HG03108 (cell line): ENCODE measurements around the gene TRIM29.

Experiments used
- ATAC-seq: cut with Tn5 transposase; IDR thresholded peaks from one replicate; pipeline ENCODE4 v1.9.1; 2021; ENCODE audit warnings: moderate library complexity; ENCODE audit not compliant: unreplicated experiment

The TRIM29 gene

GRCh38 chr11:120124355-120124754 is 13.6 kb downstream of the TRIM29 start:
- ATAC-seq: no peak

- ATAC-seq: no peak
Observed at GRCh38 chr11:120123946-120124345, 14.0 kb downstream of the TRIM29 start.

- ATAC-seq: no peak
Observed at GRCh38 chr11:120122924-120123683, 14.8 kb downstream of the TRIM29 start.

- no peak for ATAC-seq
Observed at GRCh38 chr11:120121914-120122473, 15.9 kb downstream of the TRIM29 start.

- no peak for ATAC-seq
Observed at GRCh38 chr11:120121336-120121735, 16.6 kb downstream of the TRIM29 start.

- ATAC-seq: no peak
Observed at GRCh38 chr11:120120805-120121335, 17.0 kb downstream of the TRIM29 start.

- no peak for ATAC-seq
Observed at GRCh38 chr11:120119121-120119520, 18.8 kb downstream of the TRIM29 start.

- ATAC-seq: no peak
Observed at GRCh38 chr11:120117991-120118390, 19.9 kb downstream of the TRIM29 start.

- no peak for ATAC-seq
Observed at GRCh38 chr11:120116966-120117365, 20.9 kb downstream of the TRIM29 start.

GRCh38 chr11:120115272-120116000 is 22.5 kb downstream of the TRIM29 start:
- no peak for ATAC-seq

GRCh38 chr11:120112174-120112796 is 25.6 kb downstream of the TRIM29 start:
- no peak for ATAC-seq

- ATAC-seq: no peak
Observed at GRCh38 chr11:120109531-120109930, 28.4 kb downstream of the TRIM29 start.

GRCh38 chr11:120108785-120109168 is 29.1 kb downstream of the TRIM29 start:
- ATAC-seq: no peak

GRCh38 chr11:120108154-120108784 is 29.6 kb downstream of the TRIM29 start:
- ATAC-seq: peak; percentile 66

GRCh38 chr11:120107692-120108091 is 30.2 kb downstream of the TRIM29 start:
- ATAC-seq: no peak

- no peak for ATAC-seq
Observed at GRCh38 chr11:120106354-120107150, 31.4 kb downstream of the TRIM29 start.

GRCh38 chr11:120105576-120105975 is 32.3 kb downstream of the TRIM29 start:
- ATAC-seq: no peak

- no peak for ATAC-seq
Observed at GRCh38 chr11:120104041-120104565, 33.8 kb downstream of the TRIM29 start.

- ATAC-seq: no peak
Observed at GRCh38 chr11:120102864-120103122, 35.1 kb downstream of the TRIM29 start.
